ENCODE results near the gene RBM3.

The RBM3 gene

GRCh38 chrX:48576108-48576507, 1.8 kb downstream of the RBM3 start:
- DNase-seq (ENCODE audit: low read depth, low spot score): no peak

GRCh38 chrX:48578661-48579128, 4.4 kb downstream of the RBM3 start:
- DNase-seq (ENCODE audit: low read depth, low spot score): no peak

GRCh38 chrX:48579259-48579658, 5.0 kb downstream of the RBM3 start:
- DNase-seq (ENCODE audit: low read depth, low spot score): no peak

- DNase-seq (ENCODE audit: low read depth, low spot score): no peak
Measured at GRCh38 chrX:48580662-48581061, 6.4 kb downstream of the RBM3 start.

GRCh38 chrX:48584698-48585097, 10.4 kb downstream of the RBM3 start:
- DNase-seq (ENCODE audit: low read depth, low spot score): no peak

- DNase-seq (ENCODE audit: low read depth, low spot score): no peak
Measured at GRCh38 chrX:48589482-48590162, 15.3 kb downstream of the RBM3 start.

- DNase-seq (ENCODE audit: low read depth, low spot score): no peak
Measured at GRCh38 chrX:48590203-48591103, 16.2 kb downstream of the RBM3 start.

- DNase-seq (ENCODE audit: low read depth, low spot score): no peak
Measured at GRCh38 chrX:48591255-48591791, 17.0 kb downstream of the RBM3 start.

- DNase-seq (ENCODE audit: low read depth, low spot score): no peak
Measured at GRCh38 chrX:48592971-48593370, 18.7 kb downstream of the RBM3 start.

- no peak for DNase-seq (ENCODE audit: low read depth, low spot score)
Measured at GRCh38 chrX:48595929-48596328, 21.6 kb downstream of the RBM3 start.

- DNase-seq (ENCODE audit: low read depth, low spot score): peak; percentile 74
Measured at GRCh38 chrX:48597353-48598264, 23.3 kb downstream of the RBM3 start, which contains the start of gene WDR13. Gene WDR13, plus strand, starts transcription at chrX:48597492. Its CDS starts 505 bp downstream, at chrX:48597997.

- DNase-seq (ENCODE audit: low read depth, low spot score): no peak
Measured at GRCh38 chrX:48598614-48599013, 24.3 kb downstream of the RBM3 start.

GRCh38 chrX:48599341-48599740, 25.1 kb downstream of the RBM3 start:
- DNase-seq (ENCODE audit: low read depth, low spot score): no peak

- DNase-seq (ENCODE audit: low read depth, low spot score): no peak
Measured at GRCh38 chrX:48600226-48600625, 25.9 kb downstream of the RBM3 start.

- no peak for DNase-seq (ENCODE audit: low read depth, low spot score)
Measured at GRCh38 chrX:48601741-48602394, 27.6 kb downstream of the RBM3 start.

GRCh38 chrX:48604701-48605100, 30.4 kb downstream of the RBM3 start:
- DNase-seq (ENCODE audit: low read depth, low spot score): no peak

GRCh38 chrX:48606091-48606490, 31.8 kb downstream of the RBM3 start:
- DNase-seq (ENCODE audit: low read depth, low spot score): no peak

GRCh38 chrX:48611703-48612102, 37.4 kb downstream of the RBM3 start:
- DNase-seq (ENCODE audit: low read depth, low spot score): no peak

- no peak for DNase-seq (ENCODE audit: low read depth, low spot score)
Measured at GRCh38 chrX:48613502-48614160, 39.3 kb downstream of the RBM3 start.

GRCh38 chrX:48616576-48616975, 42.3 kb downstream of the RBM3 start:
- DNase-seq (ENCODE audit: low read depth, low spot score): no peak
